Measurements from ENCODE around the gene SRD5A3.

DNA sequence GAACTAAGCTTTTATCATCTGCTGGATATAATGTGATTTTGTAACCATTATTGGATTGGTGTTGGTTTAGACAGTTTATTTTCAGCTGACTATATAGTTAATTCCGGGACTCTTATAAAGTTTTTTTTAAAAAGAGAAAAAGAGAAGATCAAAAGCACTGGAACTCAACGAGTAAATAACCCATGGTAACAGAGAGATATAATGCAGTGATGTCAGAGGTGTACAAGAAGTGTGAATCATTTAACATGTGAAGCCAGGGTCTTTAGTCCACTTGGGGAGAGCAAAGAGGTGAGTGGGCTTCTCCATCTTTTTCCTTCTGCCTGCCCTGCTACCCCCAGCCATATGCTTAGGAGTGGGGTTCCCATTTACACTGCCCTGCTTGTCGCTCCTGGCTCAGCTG, 52.9 kb downstream of the SRD5A3 start:
- TF ChIP-seq, protein P1, sequence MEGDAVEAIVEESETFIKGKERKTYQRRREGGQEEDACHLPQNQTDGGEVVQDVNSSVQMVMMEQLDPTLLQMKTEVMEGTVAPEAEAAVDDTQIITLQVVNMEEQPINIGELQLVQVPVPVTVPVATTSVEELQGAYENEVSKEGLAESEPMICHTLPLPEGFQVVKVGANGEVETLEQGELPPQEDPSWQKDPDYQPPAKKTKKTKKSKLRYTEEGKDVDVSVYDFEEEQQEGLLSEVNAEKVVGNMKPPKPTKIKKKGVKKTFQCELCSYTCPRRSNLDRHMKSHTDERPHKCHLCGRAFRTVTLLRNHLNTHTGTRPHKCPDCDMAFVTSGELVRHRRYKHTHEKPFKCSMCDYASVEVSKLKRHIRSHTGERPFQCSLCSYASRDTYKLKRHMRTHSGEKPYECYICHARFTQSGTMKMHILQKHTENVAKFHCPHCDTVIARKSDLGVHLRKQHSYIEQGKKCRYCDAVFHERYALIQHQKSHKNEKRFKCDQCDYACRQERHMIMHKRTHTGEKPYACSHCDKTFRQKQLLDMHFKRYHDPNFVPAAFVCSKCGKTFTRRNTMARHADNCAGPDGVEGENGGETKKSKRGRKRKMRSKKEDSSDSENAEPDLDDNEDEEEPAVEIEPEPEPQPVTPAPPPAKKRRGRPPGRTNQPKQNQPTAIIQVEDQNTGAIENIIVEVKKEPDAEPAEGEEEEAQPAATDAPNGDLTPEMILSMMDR (IDR thresholded peaks at IDR 0.05), result no peak
- no peak for TF ChIP-seq POLR2A (IDR thresholded peaks at IDR 0.05)

All from vagina (tissue), 2 donors.